Gastrocnemius medialis (tissue), 4 donors: Measurements from ENCODE around the gene GRM8.

Experiments used
- CTCF ChIP-seq, 5 experiments: fragments of 450-650 bp in 3 of 5; fragments of 200-600 bp in 2 of 5; sonication (generic) in 2 of 5; IDR thresholded peaks in 4 of 5; conservative IDR thresholded peaks in 1 of 5; 1 replicate in 4 of 5; 2 replicates in 1 of 5; pipeline ENCODE4 v1.5.1; 2016 to 2019; ENCODE audit warnings: antibody characterized with exemption in 5 of 5, mild to moderate bottlenecking in 3 of 5, moderate library complexity in 3 of 5
- POLR2A ChIP-seq, 2 donors: fragments of 450-650 bp; IDR thresholded peaks; one replicate each; pipeline ENCODE4 v1.6.1; 2017; ENCODE audit warnings: antibody characterized with exemption in 2 of 2, mild to moderate bottlenecking in 2 of 2, moderate library complexity in 2 of 2

GRCh38 chr7:126403040-126403439, 849.7 kb downstream of the GRM8 start:
- TF ChIP-seq CTCF (IDR thresholded peaks at IDR 0.05 in 4 of 5, conservative IDR thresholded peaks at IDR 0.05 in 1 of 5) (no peak), POLR2A (IDR thresholded peaks at IDR 0.05) (no peak)
